ENCODE results near the gene ARHGAP28. TPM values are rescaled to one million over a fixed set of nuclear protein-coding genes. Genes with fewer than 3 reads are reported as not detected.
"Not testable (repeated sequence)": the region's sequence is repeated elsewhere in the genome, so short reads cannot be mapped to it uniquely, and the experiment has no call there.

Gene ARHGAP28
- total and polyA plus RNA-seq, 2 experiments from 2014 or later = 13.6 to 23.7 TPM

DNA sequence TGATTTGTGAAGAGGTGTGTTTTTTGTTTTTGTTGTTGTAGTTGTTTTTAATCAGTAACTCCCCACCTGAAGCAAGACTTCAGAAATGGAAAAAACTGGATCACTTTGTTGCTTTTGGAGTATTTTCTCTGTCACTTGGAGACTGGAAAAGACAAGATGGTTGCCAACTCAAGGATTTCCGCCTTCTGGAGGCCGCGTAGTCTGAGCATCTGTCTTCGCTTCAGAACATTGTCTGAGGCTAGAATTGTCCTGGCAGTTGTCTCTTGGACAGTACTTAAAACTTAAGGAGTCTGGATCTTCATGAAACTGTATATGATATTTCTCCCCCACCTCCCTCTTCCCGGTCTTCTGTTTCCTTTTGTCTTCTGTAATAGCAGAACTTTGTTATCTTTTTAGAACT is 67.7 kb downstream of the ARHGAP28 start:
- Histone ChIP-seq H3K27me3 (no peaks in the 10 kb centered on the region), H3K4me3 (no peak overlapping the region), H3K27ac (no peak overlapping the region), H3K36me3 (no peaks in the 10 kb centered on the region), H3K4me1 (ENCODE audit: low read depth) (peaks cover 6% of the 10 kb centered on the region), H3K9me3 (ENCODE audit: low read depth) (no peaks in the 10 kb centered on the region)
- no peak for DNase-seq (ENCODE audit: low read depth in 1 of 2, low spot score in 1 of 2)
- TF ChIP-seq CTCF (IDR thresholded peaks at IDR 0.05; ENCODE audit: low read depth, low read length) = no peak

DNA sequence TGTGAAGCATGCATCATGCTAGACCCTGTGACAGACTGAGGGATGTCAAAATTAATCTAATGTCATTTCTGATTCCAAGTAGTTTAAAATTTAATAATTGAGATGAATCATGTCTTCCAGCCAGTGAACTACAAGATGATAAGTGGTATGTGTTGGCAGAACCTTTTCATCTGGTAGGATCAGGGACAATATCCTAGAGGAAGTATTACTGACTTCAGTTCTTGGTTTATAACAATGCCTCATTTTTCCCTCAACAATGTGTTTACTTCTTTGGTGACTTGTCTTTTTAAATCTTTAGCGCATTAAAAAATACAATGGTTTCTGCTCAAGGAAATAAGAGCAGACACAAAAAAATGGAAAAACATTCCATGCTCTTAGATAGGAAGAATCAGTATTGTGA is 69.4 kb downstream of the ARHGAP28 start:
- no peak for TF ChIP-seq CTCF (IDR thresholded peaks at IDR 0.05; ENCODE audit: low read depth, low read length)
- H3K4me1 ChIP-seq (ENCODE audit: low read depth) = peaks cover 6% of the 10 kb centered on the region
- no peak for DNase-seq (ENCODE audit: low read depth in 1 of 2, low spot score in 1 of 2)
- no peaks in the 10 kb centered on the region for H3K9me3 ChIP-seq (ENCODE audit: low read depth)
- no peaks in the 10 kb centered on the region for H3K36me3 ChIP-seq
- H3K4me3 ChIP-seq = no peak overlapping the region
- H3K27me3 ChIP-seq = no peaks in the 10 kb centered on the region
- no peak overlapping the region for H3K27ac ChIP-seq

DNA sequence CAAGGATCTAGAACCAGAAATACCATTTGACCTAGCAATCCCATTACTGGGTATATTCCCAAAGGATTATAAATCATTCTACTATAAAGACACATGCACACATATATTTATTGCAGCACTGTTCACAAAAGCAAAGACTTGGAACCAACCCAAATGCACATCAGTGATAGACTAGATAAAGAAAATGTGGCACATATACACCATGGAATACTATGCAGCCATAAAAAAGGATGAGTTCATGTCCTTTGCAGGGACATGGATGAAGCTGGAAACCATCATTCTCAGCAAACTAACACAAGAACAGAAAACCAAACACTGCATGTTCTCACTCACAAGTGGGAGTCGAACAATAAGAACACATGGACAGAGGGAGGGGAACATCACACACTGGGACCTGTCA is 70.8 kb downstream of the ARHGAP28 start:
- H3K27me3 ChIP-seq; H3K4me1 ChIP-seq (ENCODE audit: low read depth); H3K36me3 ChIP-seq; H3K27ac ChIP-seq; H3K9me3 ChIP-seq (ENCODE audit: low read depth); H3K4me3 ChIP-seq; DNase-seq (ENCODE audit: low read depth in 1 of 2, low spot score in 1 of 2): not testable (repeated sequence)

- no peak for DNase-seq (ENCODE audit: low read depth in 1 of 2, low spot score in 1 of 2)
- Histone ChIP-seq H3K4me1 (ENCODE audit: low read depth) (peaks cover 13% of the 10 kb centered on the region), H3K4me3 (no peak overlapping the region), H3K27ac (no peak overlapping the region), H3K27me3 (no peaks in the 10 kb centered on the region), H3K9me3 (ENCODE audit: low read depth) (no peaks in the 10 kb centered on the region), H3K36me3 (no peaks in the 10 kb centered on the region)
- no peak for TF ChIP-seq CTCF (IDR thresholded peaks at IDR 0.05; ENCODE audit: low read depth, low read length)
Observed at GRCh38 chr18:6807515-6808257, 78.2 kb downstream of the ARHGAP28 start.

DNA sequence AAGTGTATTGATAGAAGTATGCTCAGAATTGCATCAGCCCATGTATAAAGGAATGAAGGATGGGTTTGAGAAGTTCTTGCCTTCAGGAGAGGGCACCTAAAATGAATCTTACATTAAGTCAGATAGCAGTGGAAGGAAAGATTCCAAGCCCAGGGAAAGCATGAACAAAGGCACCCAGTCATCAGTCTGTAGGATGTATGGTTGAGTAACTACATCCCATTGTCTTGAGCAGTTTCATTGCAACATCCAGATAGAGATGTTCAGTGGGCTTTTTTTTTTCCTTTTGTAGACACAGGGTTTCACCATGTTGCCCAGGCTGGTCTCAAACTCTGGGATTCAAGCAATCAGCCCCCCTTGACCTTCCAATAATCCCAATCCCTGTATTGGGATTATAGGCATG is 80.7 kb downstream of the ARHGAP28 start:
- Histone ChIP-seq H3K4me3 (no peak overlapping the region), H3K9me3 (ENCODE audit: low read depth) (no peaks in the 10 kb centered on the region), H3K27ac (no peak overlapping the region), H3K27me3 (no peaks in the 10 kb centered on the region), H3K36me3 (no peaks in the 10 kb centered on the region), H3K4me1 (ENCODE audit: low read depth) (peaks cover 13% of the 10 kb centered on the region)
- peak in 1 of 2 donors; percentile 72 for DNase-seq (ENCODE audit: low read depth in 1 of 2, low spot score in 1 of 2)
- TF ChIP-seq CTCF (IDR thresholded peaks at IDR 0.05; ENCODE audit: low read depth, low read length) = no peak

GRCh38 chr18:6811816-6812215 is 82.3 kb downstream of the ARHGAP28 start:
- H3K27ac ChIP-seq = no peak overlapping the region
- no peaks in the 10 kb centered on the region for H3K36me3 ChIP-seq
- no peak for DNase-seq (ENCODE audit: low read depth in 1 of 2, low spot score in 1 of 2)
- H3K4me1 ChIP-seq (ENCODE audit: low read depth) = peaks cover 12% of the 10 kb centered on the region
- TF ChIP-seq CTCF (IDR thresholded peaks at IDR 0.05; ENCODE audit: low read depth, low read length) = no peak
- no peak overlapping the region for H3K4me3 ChIP-seq
- no peaks in the 10 kb centered on the region for H3K9me3 ChIP-seq (ENCODE audit: low read depth)
- H3K27me3 ChIP-seq = no peaks in the 10 kb centered on the region

Data from cardiac muscle cell (in vitro differentiated cells and primary cell).